ENCODE measurements around the gene HAGH. TPM values are rescaled to one million over a fixed set of nuclear protein-coding genes. Genes with fewer than 3 reads are reported as not detected.

HAGH gene
- total and polyA plus RNA-seq, 10 of the 15 experiments (the other 5 are each of a cell fraction or from before 2014, with no cell fraction given), result 2.0 to 50.1 (median 22.4) TPM

- in situ Hi-C loops (cut with MboI), result no loop called here
- FAIRE-seq (no peak), ATAC-seq (no peak), DNase-seq (ENCODE audit: low read depth, low spot score) (no peak)
- Histone ChIP-seq H3K79me2 (ENCODE audit: control insufficient read depth, insufficient read depth, low read length) (peaks cover 16% of the 10 kb centered on the region), H3K4me1 (ENCODE audit: control insufficient read depth, insufficient read depth, low read length) (peaks cover 17% of the 10 kb centered on the region), H3K9ac (ENCODE audit: control insufficient read depth, insufficient read depth, low read length) (no peak overlapping the region), H3K9me3 (replicated peaks; ENCODE audit: control insufficient read depth, insufficient read depth, low read length) (no peaks in the 10 kb centered on the region), H3K36me3 (ENCODE audit: control insufficient read depth in 2 of 2, insufficient read depth in 2 of 2, low read length in 1 of 2) (peaks cover 3 to 8% of the 10 kb centered on the region in 2 experiments; a peak in 3 of 4 replicates), H3K27ac (ENCODE audit: control insufficient read depth, insufficient read depth) (no peak overlapping the region), H3K4me3 (no peak overlapping the region), H3K27me3 (replicated peaks in 1 of 2; ENCODE audit: control insufficient read depth in 2 of 2, insufficient read depth in 2 of 2, low read length in 1 of 2) (no peaks in the 10 kb centered on the region), H4K20me1 (ENCODE audit: control insufficient read depth, insufficient read depth) (no peaks in the 10 kb centered on the region), H3K4me2 (ENCODE audit: control insufficient read depth, insufficient read depth) (no peak overlapping the region), H2AFZ (ENCODE audit: control insufficient read depth, low read depth, low read length) (no peak overlapping the region)
- no TSS peak for BruUV-seq (replicated peaks)
- ChIA-PET POLR2A (interaction anchor here (1.2 kb wide), 1 partner anchor 73 kb away, joined by 3 read pairs; the partner anchor contains the start of gene MAPK8IP3), RAD21 (ENCODE audit: unreplicated experiment) (no interaction called here), SMC1A (ENCODE audit: uncharacterized antibody, unreplicated experiment) (no interaction called here), CTCF (no interaction called here)
- WGBS (ENCODE audit: insufficient coverage, insufficient replicate concordance, low lambda C conversion rate, missing lambda C conversion rate), result 80% methylated on average over 32 of the region's 34 CpGs
- intact Hi-C loops (cut with micrococcal nuclease; ENCODE audit: unreplicated experiment), result no loop called here
- TF ChIP-seq POLR2A (IDR thresholded peaks at IDR 0.05; ENCODE audit: low read depth, low read length) (peak; percentile 32), ATF2 (IDR thresholded peaks at IDR 0.05; ENCODE audit: low read length) (no peak)
Measured at GRCh38 chr16:1778200-1779179, 48.1 kb downstream of the HAGH start.

GRCh38 chr16:1777375-1778199, 49.0 kb downstream of the HAGH start:
- Histone ChIP-seq H3K9me3 (replicated peaks; ENCODE audit: control insufficient read depth, insufficient read depth, low read length) (no peaks in the 10 kb centered on the region), H4K20me1 (ENCODE audit: control insufficient read depth, insufficient read depth) (no peaks in the 10 kb centered on the region), H3K4me1 (ENCODE audit: control insufficient read depth, insufficient read depth, low read length) (peaks cover 17% of the 10 kb centered on the region), H3K27ac (ENCODE audit: control insufficient read depth, insufficient read depth) (no peak overlapping the region), H3K27me3 (replicated peaks in 1 of 2; ENCODE audit: control insufficient read depth in 2 of 2, insufficient read depth in 2 of 2, low read length in 1 of 2) (no peaks in the 10 kb centered on the region), H3K4me2 (ENCODE audit: control insufficient read depth, insufficient read depth) (no peak overlapping the region), H3K79me2 (ENCODE audit: control insufficient read depth, insufficient read depth, low read length) (peaks cover 22% of the 10 kb centered on the region), H2AFZ (ENCODE audit: control insufficient read depth, low read depth, low read length) (no peak overlapping the region), H3K36me3 (ENCODE audit: control insufficient read depth in 2 of 2, insufficient read depth in 2 of 2, low read length in 1 of 2) (peaks cover 3 to 8% of the 10 kb centered on the region in 2 experiments; a peak in 3 of 4 replicates), H3K9ac (ENCODE audit: control insufficient read depth, insufficient read depth, low read length) (no peak overlapping the region), H3K4me3 (no peak overlapping the region)
- POLR2A ChIA-PET, result no interaction called here
- SMC1A ChIA-PET (ENCODE audit: uncharacterized antibody, unreplicated experiment), result no interaction called here
- 68% methylated on average over 36 of the region's 36 CpGs for WGBS (ENCODE audit: insufficient coverage, insufficient replicate concordance, low lambda C conversion rate, missing lambda C conversion rate)
- in situ Hi-C loops (cut with MboI), result no loop called here
- intact Hi-C loops (cut with micrococcal nuclease; ENCODE audit: unreplicated experiment), result no loop called here
- CTCF ChIA-PET, result no interaction called here
- BruUV-seq (replicated peaks), result no TSS peak
- DNase-seq (ENCODE audit: low read depth, low spot score), result no peak
- FAIRE-seq, result no peak
- RAD21 ChIA-PET (ENCODE audit: unreplicated experiment), result no interaction called here
- no peak for ATAC-seq
- peak; percentile 45; the same call in 1 of the 2 replicates for TF ChIP-seq POLR2AphosphoS5 (IDR thresholded peaks at IDR 0.05; ENCODE audit: low read length)
- TF ChIP-seq NR2F1 (conservative IDR thresholded peaks at IDR 0.05), result no peak
- TF ChIP-seq IKZF2 (IDR thresholded peaks at IDR 0.05), result no peak
- TF ChIP-seq POLR2A (IDR thresholded peaks at IDR 0.05; ENCODE audit: low read depth, low read length), result peak; percentile 62
